Stimulated activated CD8-positive, alpha-beta memory T cell treated with anti-CD3 and anti-CD28 coated beads, Interleukin-12 subunit alpha, Interleukin-12 subunit beta, amount 100 ng/mL, for 24 hours (primary cell): ENCODE data around the gene OSMR.
"Not testable (repeated sequence)": the region's sequence is repeated elsewhere in the genome, so short reads cannot be mapped to it uniquely, and the experiment has no call there.

Experiments used
- DNase-seq: peaks from one replicate; pipeline ENCODE4 v3.0.0-alpha.2; 2020; ENCODE audit errors: extremely low read depth

The OSMR gene

GRCh38 chr5:38831117-38831516 is 14.7 kb upstream of the OSMR start:
- no peak for DNase-seq

- DNase-seq: no peak
Measured at GRCh38 chr5:38831909-38832308, 13.9 kb upstream of the OSMR start.

- no peak for DNase-seq
Measured at GRCh38 chr5:38832810-38833209, 13.0 kb upstream of the OSMR start.

GRCh38 chr5:38835887-38836286 is 9.9 kb upstream of the OSMR start:
- no peak for DNase-seq

- no peak for DNase-seq
Measured at GRCh38 chr5:38837416-38837815, 8.4 kb upstream of the OSMR start.

- DNase-seq: no peak
Measured at GRCh38 chr5:38837932-38838331, 7.9 kb upstream of the OSMR start.

GRCh38 chr5:38843665-38844064 is 2.1 kb upstream of the OSMR start:
- DNase-seq: no peak

GRCh38 chr5:38846379-38847011 is 683 bp downstream of the OSMR start:
- DNase-seq: no peak

- no peak for DNase-seq
Measured at GRCh38 chr5:38847559-38848347, 1.9 kb downstream of the OSMR start.

- DNase-seq: no peak
Measured at GRCh38 chr5:38848637-38849036, 2.8 kb downstream of the OSMR start.

- DNase-seq: not testable (repeated sequence)
Measured at GRCh38 chr5:38851640-38852039, 5.8 kb downstream of the OSMR start.

- DNase-seq: no peak
Measured at GRCh38 chr5:38853753-38854470, 8.1 kb downstream of the OSMR start.

- DNase-seq: no peak
Measured at GRCh38 chr5:38854907-38855306, 9.1 kb downstream of the OSMR start.

GRCh38 chr5:38856660-38857059 is 10.8 kb downstream of the OSMR start:
- no peak for DNase-seq

- DNase-seq: no peak
Measured at GRCh38 chr5:38858839-38859238, 13.0 kb downstream of the OSMR start.

GRCh38 chr5:38861986-38862770 is 16.4 kb downstream of the OSMR start:
- not testable (repeated sequence) for DNase-seq

- no peak for DNase-seq
Measured at GRCh38 chr5:38866362-38867031, 20.7 kb downstream of the OSMR start.

GRCh38 chr5:38867032-38867398 is 21.2 kb downstream of the OSMR start:
- no peak for DNase-seq

GRCh38 chr5:38867416-38867815 is 21.6 kb downstream of the OSMR start:
- DNase-seq: no peak

GRCh38 chr5:38870595-38870994 is 24.8 kb downstream of the OSMR start:
- no peak for DNase-seq

GRCh38 chr5:38871058-38871605 is 25.3 kb downstream of the OSMR start:
- DNase-seq: no peak
